ENCODE data around the gene SLC2A14.
"Not testable (repeated sequence)": the region's sequence is repeated elsewhere in the genome, so short reads cannot be mapped to it uniquely, and the experiment has no call there.

SLC2A14 gene

GRCh38 chr12:7869137-7869536, 3.6 kb downstream of the SLC2A14 start:
- peak; percentile 92 for DNase-seq

- DNase-seq: peak; percentile 54
These were observed 4.3 kb downstream of the SLC2A14 start for GRCh38 chr12:7868391-7868790.

GRCh38 chr12:7864601-7865150, 8.0 kb downstream of the SLC2A14 start:
- no peak for DNase-seq

GRCh38 chr12:7862814-7863348, 9.8 kb downstream of the SLC2A14 start:
- peak; percentile 37 for DNase-seq

GRCh38 chr12:7862301-7862700, 10.4 kb downstream of the SLC2A14 start:
- DNase-seq: not testable (repeated sequence)

- peak; percentile 92 for DNase-seq
These were observed 13.2 kb downstream of the SLC2A14 start for GRCh38 chr12:7859552-7859951.

GRCh38 chr12:7857971-7858370, 14.7 kb downstream of the SLC2A14 start:
- DNase-seq: no peak

GRCh38 chr12:7856516-7856915, 16.2 kb downstream of the SLC2A14 start:
- DNase-seq: peak; percentile 46

- DNase-seq: no peak
These were observed 19.2 kb downstream of the SLC2A14 start for GRCh38 chr12:7853557-7853956.

GRCh38 chr12:7851622-7852081, 21.1 kb downstream of the SLC2A14 start:
- DNase-seq: not testable (repeated sequence)

- not testable (repeated sequence) for DNase-seq
These were observed 22.6 kb downstream of the SLC2A14 start for GRCh38 chr12:7850099-7850498.

GRCh38 chr12:7848098-7848422, 24.7 kb downstream of the SLC2A14 start:
- not testable (repeated sequence) for DNase-seq

GRCh38 chr12:7847226-7848097, 25.3 kb downstream of the SLC2A14 start:
- DNase-seq: not testable (repeated sequence)

GRCh38 chr12:7844116-7844515, 28.6 kb downstream of the SLC2A14 start:
- no peak for DNase-seq

GRCh38 chr12:7843583-7843982, 29.1 kb downstream of the SLC2A14 start:
- DNase-seq: not testable (repeated sequence)

- not testable (repeated sequence) for DNase-seq
These were observed 29.6 kb downstream of the SLC2A14 start for GRCh38 chr12:7843149-7843548.

GRCh38 chr12:7842444-7842843, 30.3 kb downstream of the SLC2A14 start:
- DNase-seq: not testable (repeated sequence)

GRCh38 chr12:7839848-7840247, 32.9 kb downstream of the SLC2A14 start:
- not testable (repeated sequence) for DNase-seq

- peak; percentile 48 for DNase-seq
These were observed 33.5 kb downstream of the SLC2A14 start for GRCh38 chr12:7839226-7839625.

- DNase-seq: no peak
These were observed 35.3 kb downstream of the SLC2A14 start for GRCh38 chr12:7837366-7837765.

GRCh38 chr12:7835766-7836165, 36.9 kb downstream of the SLC2A14 start:
- DNase-seq: no peak

GRCh38 chr12:7835116-7835515, 37.6 kb downstream of the SLC2A14 start:
- no peak for DNase-seq

GRCh38 chr12:7834701-7835100, 38.0 kb downstream of the SLC2A14 start:
- no peak for DNase-seq

- DNase-seq: no peak
These were observed 38.9 kb downstream of the SLC2A14 start for GRCh38 chr12:7833831-7834230.

Data from fibroblast of skin of abdomen (primary cell).